GM10266 (cell line): ENCODE results near the gene SYNPO2L.
"Not testable (repeated sequence)": the region's sequence is repeated elsewhere in the genome, so short reads cannot be mapped to it uniquely, and the experiment has no call there.

Experiments used
- DNase-seq: peaks from one replicate; pipeline ENCODE4 v3.0.0; 2012; ENCODE audit errors: extremely low spot score
- CTCF ChIP-seq: IDR thresholded peaks from 2 replicates; pipeline ENCODE4 v1.5.1; 2012; ENCODE audit warnings: mild to moderate bottlenecking, low read depth; ENCODE audit not compliant: control insufficient read depth, insufficient read depth; ENCODE audit errors: missing control alignments

The SYNPO2L gene

GRCh38 chr10:73625884-73626752, 29.7 kb downstream of the SYNPO2L start:
- peak; percentile 93 for DNase-seq
- TF ChIP-seq CTCF = no peak

GRCh38 chr10:73625004-73625883, 30.6 kb downstream of the SYNPO2L start:
- no peak for TF ChIP-seq CTCF
- DNase-seq = no peak

GRCh38 chr10:73623056-73623455, 32.8 kb downstream of the SYNPO2L start:
- DNase-seq = no peak
- TF ChIP-seq CTCF = no peak

- not testable (repeated sequence) for DNase-seq
Measured at GRCh38 chr10:73620974-73621373, 34.9 kb downstream of the SYNPO2L start.

- not testable (repeated sequence) for DNase-seq
Measured at GRCh38 chr10:73617143-73617542, 38.7 kb downstream of the SYNPO2L start.

- DNase-seq = no peak
- TF ChIP-seq CTCF = no peak
Measured at GRCh38 chr10:73614720-73615119, 41.1 kb downstream of the SYNPO2L start.

- DNase-seq = no peak
- TF ChIP-seq CTCF = no peak
Measured at GRCh38 chr10:73609116-73609515, 46.7 kb downstream of the SYNPO2L start.

GRCh38 chr10:73601486-73601921, 54.3 kb downstream of the SYNPO2L start:
- TF ChIP-seq CTCF = no peak
- no peak for DNase-seq
